Activated CD4-positive, alpha-beta T cell treated with anti-CD3 and anti-CD28 coated beads, Interleukin-2, Interleukin-6, amounts not matched to agents 100 ng/mL and 50 ng/mL, durations not matched to agents 16 hours and 8 hours (primary cell): ENCODE measurements around the gene YKT6.
"Not testable (repeated sequence)": the region's sequence is repeated elsewhere in the genome, so short reads cannot be mapped to it uniquely, and the experiment has no call there.

Source experiments
- DNase-seq: peaks from one replicate; pipeline ENCODE4 v3.0.0-alpha.2; 2020

The YKT6 gene

DNA sequence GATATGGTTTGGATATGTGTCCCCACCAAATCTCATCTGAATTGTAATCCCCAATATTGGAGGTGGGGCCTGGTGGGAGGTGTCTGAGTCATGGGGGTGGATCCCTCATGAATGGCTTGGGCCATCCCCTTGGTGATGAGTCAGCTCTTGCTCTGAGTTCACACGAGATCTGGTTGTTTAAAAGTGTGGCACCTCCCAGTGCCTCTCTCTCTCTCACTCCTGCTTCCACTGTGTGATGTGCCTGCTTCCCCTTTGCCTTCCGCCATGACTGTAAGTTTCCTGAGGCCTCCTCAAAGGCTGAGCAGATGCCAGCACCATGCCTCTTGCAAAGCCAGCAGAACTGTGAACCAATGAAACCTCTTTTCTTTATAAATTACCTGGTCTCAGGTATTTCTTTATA is 6.7 kb upstream of the YKT6 start:
- DNase-seq = peak; percentile 33

DNA sequence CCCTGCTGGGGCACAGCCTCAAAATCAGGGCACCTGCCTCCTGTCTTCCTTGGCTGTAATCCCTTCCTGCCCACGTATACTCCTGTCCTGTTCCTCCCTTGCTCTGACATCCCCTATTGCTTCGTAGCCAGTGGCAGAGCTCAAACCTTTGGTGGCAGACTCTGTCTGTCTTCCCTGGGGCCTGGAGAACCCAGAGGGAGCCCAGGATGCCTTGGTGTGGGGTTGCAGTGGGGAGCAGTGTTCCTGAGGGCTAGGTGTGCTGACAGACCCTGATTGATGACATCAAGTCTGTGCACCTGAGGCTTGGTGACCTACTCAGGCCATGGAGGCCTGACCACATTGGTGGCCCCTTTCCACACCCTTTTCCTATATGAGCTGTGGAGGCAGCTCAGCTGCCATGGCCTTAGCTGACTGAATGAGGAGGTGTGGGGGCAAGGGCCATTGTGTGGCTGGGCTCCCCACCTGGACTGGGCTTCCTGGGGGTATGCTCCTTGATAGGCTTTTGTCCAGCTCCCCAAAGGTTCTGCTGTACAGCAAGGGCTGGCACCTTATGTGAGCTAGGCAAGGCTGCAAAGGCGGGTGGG is 6.1 kb upstream of the YKT6 start:
- no peak for DNase-seq

DNA sequence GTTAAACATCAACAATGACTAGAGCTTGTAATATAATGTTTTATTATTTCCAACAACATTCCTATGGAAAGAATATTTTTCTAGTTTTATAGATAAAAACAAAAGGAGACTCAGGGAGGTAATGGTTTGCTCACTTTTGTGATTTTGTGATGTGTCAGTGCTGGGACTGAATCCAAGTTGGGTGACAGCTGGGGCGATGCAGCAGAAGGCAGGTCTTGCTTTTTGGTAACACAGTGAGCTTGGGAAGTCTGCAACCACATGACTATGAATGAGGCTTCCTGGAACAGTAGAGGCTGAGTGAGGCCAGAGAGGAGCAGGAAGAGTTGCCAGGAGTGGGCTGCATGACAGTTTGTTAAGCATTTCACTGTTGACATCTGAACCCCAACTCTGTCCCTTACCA is 4.9 kb upstream of the YKT6 start:
- DNase-seq = no peak

DNA sequence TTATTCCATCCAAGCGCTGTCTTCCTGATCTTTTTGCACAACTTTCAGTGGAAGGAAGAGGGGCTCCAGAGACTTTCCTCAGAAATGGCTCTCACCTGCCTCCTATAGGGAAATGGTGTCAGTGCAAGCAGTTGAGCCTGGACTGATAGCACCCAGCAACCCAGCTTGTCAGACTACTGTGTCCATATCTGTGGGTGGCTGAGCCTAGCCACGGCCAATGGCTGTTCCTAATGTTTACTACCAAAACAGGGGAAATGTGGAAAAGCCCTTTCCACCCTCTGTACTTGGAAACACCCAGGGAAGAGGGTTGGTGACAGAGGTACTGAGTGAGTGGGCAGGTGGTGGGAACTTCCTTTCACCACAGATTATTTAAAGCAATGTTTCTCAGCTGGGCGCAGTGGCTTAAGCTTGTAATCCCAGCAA is 4.3 kb upstream of the YKT6 start:
- peak; percentile 42 for DNase-seq

DNA sequence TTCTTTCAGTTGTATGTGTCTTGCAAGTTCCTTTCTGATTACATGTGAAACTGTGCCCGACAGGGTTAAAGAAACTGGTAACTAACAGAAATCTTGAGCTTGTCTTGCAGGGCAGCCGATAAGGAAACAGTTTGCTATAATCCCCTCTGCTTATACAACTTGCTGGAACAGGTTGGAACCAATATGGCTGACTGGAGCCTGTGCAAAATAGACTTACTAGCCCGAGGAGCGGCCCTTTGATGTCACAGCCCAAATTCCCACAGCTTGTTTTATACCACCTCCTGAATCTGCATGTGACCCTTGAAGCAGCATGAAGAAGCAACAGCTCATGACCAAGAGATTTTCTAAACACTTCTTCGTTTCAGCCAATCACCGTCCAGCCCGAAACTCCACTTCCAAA is 3.3 kb upstream of the YKT6 start:
- DNase-seq = no peak

DNA sequence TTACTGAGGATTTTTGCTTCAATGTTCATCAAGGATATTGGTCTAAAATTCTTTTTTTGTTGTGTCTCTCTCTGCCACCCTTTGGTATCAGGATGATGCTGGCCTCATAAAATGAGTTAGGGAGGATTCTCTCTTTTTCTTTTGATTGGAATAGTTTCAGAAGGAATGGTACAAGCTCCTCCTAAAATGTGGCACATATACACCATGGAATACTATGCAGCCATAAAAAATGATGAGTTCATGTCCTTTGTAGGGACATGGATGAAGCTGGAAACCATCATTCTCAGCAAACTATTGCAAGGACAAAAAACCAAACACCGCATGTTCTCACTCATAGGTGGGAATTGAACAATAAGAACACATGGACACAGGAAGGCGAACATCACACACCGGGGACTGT is 615 bp upstream of the YKT6 start:
- DNase-seq = not testable (repeated sequence)

DNA sequence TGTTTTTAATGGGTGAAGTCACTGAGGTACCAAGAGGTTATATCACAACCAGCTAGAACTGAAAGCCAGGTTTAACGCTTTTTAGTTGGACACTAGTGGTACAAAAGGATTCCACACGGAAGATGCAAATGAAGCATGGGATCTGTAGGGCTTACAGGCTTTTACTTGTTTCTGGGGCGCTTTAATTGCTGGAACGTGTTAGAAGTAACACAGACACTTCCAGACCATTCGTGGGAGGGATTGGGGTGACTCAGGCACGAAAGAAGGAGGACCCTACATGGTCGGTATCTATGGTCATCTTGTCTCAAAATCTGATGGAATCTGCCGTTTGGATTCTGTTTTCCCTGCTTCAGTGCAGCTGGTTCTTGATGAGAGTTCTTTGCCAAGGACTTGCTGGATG is 1.0 kb downstream of the YKT6 start:
- no peak for DNase-seq

DNA sequence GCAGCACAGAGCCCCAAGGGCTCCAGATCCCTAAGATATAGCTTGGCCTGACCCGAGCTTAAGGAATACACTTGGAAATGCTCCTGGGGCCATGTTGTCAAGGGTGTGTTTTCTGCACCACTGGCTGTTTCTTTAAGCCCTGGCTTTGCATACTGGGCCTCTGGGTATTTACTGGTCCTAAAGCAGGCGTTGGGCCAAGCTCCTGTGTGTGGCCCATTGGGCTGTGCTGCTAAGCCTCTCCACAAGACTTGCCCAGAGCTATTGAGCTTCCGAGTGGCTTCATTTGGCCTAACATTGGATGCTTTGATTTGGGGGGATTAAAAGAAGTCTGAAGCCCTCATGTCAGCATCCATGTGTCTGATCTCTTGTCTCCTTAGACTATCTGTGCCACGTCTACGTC is 5.2 kb downstream of the YKT6 start:
- DNase-seq = no peak

DNA sequence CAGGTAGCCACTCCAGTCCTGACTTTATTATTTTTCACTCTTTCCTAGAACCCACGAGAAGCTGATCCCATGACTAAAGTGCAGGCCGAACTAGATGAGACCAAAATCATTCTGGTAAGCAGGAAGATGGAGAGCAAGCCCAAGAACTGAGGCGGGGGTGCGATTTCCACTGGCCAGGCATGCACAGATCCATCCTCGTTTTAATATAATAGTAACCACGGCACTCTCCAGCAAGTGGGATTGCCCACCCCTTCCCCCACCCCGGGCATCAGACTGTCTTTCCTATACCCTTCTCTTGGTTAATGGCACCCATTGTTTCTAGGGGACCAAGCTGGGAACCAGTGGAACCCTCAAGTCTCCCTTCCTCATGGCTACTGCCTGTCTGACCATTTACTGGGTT is 7.3 kb downstream of the YKT6 start:
- DNase-seq = no peak

DNA sequence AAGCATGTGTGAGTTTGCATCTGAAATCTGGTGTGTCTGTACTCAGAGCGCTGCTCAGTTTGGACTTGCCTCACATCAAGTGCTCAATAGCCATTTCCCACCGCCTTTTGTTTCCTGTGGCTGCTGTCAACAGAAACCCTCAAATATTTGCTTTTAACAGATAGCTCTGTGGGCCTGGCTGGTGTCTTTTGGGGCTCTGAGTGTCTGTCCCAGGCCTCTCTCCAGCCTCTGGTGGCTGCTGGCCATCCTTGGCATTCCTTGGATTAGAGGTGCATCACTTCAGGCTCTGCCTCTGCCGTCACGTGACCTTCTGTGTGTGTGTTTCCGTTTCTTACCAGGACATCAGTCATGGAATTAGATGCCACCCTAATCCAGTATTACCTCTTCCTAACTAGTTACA is 9.3 kb downstream of the YKT6 start:
- no peak for DNase-seq

DNA sequence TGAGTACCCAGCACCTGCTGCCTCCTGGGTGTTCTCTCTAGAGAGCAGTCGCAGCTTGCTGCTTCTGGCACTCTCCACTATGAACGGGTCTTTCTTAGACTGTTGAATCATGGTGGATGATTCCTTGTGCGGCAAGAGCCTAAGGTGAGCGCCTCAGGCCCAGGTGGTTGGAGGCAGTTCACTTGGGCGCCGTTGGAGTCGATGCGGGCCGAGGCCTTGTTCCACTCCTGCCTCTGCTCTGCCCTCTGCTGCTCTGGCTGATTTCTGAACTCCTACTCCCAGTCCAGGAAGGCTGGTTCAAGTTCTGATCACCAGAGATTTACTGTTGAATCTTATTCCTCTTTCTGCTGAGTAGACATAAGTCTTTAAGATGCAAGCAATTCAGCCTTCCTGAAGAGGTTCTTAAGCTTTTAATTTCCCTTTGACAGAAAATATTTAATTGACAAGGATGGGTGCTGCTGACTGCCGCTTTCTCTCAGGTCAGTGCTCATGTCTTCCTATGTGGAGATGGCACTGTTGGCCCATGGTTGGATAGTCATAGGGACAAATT is 10.4 kb downstream of the YKT6 start:
- no peak for DNase-seq

DNA sequence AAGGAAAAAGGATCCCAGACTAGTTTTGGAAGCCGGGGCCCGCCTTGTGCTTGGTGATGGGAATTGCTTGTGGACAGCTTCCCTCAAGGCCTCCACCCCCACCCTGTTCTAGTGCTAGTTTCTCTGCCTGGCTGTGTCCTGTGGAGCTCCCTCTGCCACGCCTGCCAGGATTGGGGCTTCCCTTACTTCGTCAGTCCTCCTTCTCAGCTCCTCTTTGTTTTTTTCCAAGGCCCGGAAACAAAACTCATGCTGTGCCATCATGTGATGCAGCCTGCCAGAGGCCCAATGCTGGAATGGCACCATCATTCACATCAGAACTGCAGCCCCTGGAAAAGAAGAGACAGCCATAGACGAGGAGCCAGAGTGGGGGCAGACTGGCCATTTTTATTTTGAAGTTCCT is 11.2 kb downstream of the YKT6 start:
- DNase-seq = no peak

DNA sequence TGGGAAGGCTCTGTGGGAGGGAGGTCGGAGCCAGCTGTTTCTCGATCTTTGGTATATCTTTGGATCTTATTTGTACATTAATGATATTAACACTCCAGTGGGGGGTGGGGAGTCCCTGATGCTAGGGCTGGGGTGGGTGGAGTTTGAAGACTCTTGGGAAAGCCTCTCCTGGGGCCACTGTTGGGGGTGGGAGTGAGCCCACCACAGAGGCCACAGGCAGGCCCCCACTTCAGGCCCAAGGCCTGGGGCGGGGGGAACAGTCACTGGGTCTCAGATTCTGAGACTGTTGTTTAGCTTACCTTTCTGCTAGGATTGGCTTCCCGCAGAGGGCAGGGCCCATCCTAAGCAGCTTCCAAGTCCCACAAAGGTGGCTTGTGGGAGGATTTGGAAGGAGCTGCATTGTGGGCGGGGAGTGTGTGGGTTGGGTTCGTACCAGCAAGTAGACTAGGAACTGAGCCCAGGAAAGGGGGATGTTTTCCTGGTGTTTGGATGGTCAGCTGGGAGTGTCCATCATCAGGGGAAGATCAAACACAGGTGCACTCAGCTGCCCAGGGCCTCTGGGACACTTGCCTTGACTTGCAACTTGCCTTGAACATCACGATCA is 11.9 kb downstream of the YKT6 start:
- no peak for DNase-seq

DNA sequence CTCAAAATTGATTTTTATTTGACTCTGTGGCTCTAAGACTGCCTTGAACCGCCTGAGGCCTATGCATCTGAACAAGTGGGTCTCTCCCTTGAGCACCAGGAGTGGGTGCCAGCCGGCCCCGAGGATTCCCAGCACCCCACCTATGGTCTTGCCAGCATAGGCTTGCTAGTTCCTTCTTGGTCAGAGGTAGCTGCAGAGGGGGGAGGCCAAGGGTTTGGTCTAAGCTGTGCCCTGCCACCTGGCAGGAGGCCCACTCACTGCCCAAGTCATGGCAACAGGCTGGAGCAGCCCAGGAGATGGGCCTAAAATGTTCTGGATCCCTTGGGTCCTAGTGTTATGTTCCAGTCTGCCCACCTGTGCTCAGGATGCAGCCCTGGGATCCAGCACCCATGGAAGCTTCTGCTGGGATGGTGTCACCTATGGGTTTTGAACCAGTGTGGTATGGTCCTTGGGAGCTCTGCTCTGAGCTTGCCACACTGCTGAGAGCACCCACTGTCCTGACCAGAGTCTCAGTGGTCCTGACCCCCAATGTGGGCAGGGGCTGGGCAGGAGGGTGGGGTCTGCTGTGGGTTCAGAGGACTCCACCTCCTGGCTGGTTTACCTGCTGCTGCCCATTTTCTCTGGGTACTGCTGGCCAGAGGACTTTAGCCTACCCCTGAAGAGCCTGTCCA is 12.6 kb downstream of the YKT6 start:
- DNase-seq = no peak

DNA sequence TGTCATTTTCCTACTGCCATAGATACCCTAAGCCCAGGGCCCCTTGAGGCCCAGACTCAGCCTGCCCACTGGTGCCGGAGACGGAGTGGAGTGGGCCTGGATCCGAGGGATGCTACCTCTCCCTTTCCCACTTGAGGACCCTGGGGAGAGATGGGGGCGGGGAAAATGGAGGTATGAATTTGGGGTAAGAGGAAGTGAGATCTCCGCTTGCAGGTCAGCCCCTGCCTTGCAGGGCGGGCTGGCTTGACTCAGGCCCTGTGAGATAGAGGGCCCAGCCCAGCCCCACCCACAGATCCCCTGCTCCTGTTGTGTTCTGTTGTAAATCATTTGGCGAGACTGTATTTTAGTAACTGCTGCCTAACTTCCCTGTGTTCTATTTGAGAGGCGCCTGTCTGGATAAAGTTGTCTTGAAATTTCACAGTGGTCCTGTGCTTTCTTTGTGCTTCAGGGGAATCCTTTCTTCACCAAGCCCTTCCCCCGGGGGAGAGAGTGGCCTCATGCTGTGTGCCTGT is 13.2 kb downstream of the YKT6 start:
- no peak for DNase-seq

DNA sequence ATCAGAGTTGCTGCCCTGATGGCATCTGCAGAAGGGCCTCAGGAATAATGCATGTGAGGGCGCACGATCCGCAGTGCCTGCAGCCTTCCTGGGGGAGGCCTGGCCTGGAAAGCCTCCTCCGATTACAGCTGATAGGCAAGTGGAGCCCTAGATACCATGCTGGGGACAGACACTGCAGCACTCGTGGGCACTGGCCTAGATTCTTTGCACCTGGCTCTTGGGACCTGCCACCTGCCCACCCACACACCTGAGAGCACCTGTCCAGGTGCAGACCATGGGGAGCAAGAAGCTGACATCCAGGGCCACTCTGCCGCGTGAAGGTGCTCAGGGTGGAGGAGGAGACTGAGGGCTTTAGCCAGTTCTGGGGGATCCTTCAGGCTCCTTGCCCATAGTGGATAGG is 14.8 kb downstream of the YKT6 start:
- no peak for DNase-seq

DNA sequence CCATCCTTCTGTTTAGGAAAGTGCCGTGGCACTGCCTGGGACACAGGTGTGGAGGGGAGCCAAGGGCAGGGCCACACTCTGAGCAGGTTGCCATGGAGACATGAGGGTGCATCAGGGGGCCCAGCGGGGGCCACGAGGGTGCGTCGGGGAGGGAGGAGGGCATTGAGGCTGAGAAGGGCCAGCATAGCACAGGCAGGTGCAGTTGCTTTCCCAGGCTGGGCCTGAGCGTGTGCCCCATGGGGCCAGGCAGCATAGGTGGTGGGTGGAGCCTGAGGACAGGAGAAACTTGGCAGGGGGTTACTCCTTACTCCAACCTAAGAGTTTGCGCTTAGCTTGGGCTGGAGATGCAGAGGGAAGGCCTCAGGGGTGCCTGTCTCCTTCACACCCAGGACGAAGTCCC is 15.2 kb downstream of the YKT6 start:
- DNase-seq = no peak

DNA sequence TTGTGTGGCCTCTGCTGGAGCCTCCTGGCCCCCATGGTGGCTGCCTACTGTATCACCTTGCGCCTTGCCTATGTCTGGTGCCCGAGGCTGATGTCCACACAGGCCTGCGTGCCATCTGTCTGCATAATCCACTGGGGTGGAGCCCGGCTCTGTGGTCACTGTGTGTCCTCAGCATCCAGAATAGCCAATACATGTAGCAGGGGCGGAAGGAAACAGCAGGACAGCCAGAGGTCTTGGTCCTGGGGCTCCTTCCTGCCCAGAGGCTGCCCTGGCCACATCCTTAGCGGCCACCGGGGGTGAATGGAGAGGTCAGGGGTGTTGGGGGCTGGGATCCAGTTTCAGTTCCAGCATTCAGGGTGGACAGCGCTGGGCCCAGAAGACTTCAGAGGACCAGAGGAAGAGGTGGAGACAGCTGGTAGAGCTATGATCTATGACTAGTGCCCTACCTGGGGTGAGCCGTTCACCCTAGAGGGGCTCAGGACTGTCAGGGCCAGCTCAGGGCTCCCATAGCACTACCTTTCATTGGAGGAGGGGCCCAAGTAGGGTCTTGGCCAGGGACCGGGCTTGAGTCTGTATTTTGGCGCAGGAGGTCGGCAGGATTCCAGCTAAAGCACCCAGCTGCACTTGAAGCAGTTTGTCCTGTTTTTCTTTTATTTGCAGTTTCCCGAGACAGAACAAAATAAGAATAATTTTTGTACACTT is 15.9 kb downstream of the YKT6 start:
- no peak for DNase-seq

DNA sequence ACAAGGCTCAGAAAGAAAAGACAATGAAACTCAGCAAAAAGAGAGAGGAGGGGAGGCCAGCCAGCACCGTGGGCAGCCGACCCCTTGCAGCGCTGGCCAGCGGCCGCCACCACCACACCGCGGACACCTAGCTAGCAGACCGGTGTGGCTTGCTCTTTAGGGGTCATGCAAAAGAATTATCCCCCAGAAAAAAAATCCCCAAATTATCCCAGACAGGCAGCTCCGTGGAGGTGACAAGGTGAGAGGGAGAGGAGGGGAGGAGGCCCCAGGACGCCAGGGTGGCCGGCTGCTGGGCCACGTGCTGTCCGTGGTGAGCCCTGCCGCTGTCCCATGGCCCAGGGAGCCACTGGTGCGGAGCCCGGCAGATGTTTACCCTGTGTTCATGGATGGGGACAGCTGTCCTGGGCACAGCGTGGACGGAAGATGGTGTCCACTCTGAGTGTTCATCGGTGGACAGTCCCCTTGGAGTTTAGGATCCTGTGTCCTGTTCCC is 16.5 kb downstream of the YKT6 start:
- no peak for DNase-seq

DNA sequence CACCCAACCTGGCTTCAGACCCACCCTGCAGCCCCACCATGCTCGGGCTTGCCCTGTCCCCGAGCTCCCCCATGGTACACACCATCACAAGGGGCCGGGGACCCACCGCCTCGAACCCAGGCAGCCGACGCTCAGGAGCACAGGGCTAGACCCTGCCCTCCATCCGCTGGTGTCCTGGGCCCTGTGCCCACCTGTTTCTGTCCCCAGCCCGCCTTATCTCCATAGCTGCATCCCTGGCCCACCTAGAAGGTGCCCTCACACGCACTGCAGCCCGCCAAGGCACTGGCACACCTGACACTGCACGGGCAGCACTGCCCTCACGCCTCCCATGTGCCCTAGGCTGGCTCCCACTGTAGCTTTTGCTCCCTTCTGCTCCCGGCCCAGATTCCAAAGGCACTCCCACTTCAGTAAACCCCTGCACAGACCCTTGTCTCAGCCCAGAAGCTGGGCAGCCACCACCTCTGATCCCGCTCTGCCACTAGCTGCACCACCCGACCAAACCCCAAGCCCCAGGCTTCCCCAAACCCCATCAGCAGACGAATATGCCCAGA is 17.1 kb downstream of the YKT6 start:
- no peak for DNase-seq

DNA sequence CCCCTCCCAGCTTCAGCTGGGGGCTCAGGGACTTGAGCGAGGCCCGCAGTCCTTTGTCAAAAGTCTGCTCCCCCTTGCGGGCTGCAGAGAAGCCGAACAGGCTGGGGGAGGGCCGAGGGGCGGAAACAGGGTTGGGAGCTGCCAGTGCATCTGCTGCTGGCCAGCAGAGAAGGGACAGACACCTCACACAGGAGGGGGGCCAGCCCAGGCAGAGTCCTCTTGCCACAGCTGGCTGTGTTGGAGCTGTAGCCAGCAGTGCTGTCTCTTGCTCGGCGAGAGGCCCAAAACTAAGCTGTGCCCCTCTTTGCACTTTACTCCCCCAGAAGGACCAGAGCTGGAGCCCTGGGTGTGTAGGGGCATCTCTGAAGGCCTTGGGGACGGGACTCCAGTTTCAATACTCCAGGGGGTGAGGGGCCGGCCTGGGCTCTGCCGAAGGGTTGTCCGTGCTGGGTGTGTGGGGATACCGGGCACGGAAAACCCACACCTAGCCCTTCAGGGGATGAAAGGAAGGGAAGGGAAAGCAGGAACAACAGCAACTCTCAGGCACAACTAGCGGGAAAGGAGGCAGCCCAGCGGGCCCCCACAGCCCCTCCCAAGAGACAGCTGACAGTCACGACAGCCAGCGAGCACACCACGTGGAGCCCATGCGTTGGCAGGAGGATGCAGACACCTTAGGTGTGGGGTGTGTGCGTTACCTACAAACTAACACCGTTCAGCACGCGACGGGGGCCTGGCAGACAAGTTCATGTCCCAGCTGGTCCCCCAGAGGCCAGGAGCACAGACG is 17.8 kb downstream of the YKT6 start:
- no peak for DNase-seq

DNA sequence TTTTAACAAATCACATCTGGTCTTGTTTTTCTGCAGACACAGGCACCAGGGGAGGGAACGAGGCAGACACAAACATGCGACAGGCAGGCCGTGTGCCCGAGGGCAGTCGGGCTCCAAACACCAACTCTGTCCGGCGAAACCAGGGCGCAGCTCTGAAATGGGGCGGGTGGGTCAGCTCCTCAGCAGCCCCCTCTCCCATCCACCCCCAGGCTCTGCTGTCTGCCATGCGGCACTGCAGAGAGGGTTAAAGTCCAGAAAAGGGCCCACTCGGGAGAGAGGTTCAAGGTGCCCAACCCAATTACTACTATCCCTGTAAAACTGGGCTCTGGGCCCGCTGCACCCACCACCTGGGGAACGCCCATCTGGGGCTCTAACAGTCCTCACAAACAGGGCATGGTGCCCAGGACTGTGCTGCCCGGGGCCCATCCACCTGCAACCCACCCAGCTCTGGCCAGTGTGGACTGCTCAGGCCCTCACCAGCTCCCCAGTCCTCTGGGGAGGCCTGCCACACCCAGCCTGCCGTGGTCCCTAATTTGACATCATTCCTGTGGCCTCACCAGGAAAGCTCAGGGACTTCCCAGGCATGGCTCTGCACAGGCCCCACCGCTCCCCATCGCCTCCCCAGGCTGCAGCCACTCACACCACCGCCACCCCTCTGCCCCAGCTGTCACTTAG is 18.7 kb downstream of the YKT6 start:
- DNase-seq = no peak
